Endothelial cell (in vitro differentiated cells): ENCODE data around the gene SPAG17. TPM values are rescaled to one million over a fixed set of nuclear protein-coding genes. Genes with fewer than 3 reads are reported as not detected.

Experiments
- DNase-seq: peaks from one replicate; pipeline ENCODE4 v3.0.0; 2021; ENCODE audit warnings: low spot score
- H3K27ac Mint-ChIP-seq: one replicate; pipeline ENCODE4 v1.8.0; 2021; ENCODE audit warnings: mixed read lengths, inconsistent platforms; ENCODE audit not compliant: unreplicated experiment
- H3K27me3 Mint-ChIP-seq: one replicate; pipeline ENCODE4 v1.8.0; 2021; ENCODE audit warnings: mild to moderate bottlenecking, moderate library complexity, mixed read lengths, inconsistent platforms; ENCODE audit not compliant: unreplicated experiment
- H3K36me3 Mint-ChIP-seq: one replicate; pipeline ENCODE4 v1.8.0; 2021; ENCODE audit warnings: mild to moderate bottlenecking, low read depth, mixed read lengths, inconsistent platforms; ENCODE audit not compliant: unreplicated experiment
- H3K4me1 Mint-ChIP-seq: one replicate; pipeline ENCODE4 v1.8.0; 2021; ENCODE audit warnings: mild to moderate bottlenecking, mixed read lengths, inconsistent platforms; ENCODE audit not compliant: unreplicated experiment
- H3K4me3 Mint-ChIP-seq: one replicate; pipeline ENCODE4 v1.8.0; 2021; ENCODE audit warnings: mild to moderate bottlenecking, mixed read lengths, inconsistent platforms; ENCODE audit not compliant: unreplicated experiment
- H3K9me3 Mint-ChIP-seq: one replicate; pipeline ENCODE4 v1.8.0; 2021; ENCODE audit warnings: mixed read lengths, inconsistent platforms; ENCODE audit not compliant: unreplicated experiment
- CTCF ChIP-seq: fragments of 200-600 bp; sonication (generic); IDR thresholded peaks from one replicate; pipeline ENCODE4 v1.5.0; 2021; ENCODE audit warnings: antibody characterized with exemption; ENCODE audit not compliant: unreplicated experiment
- total RNA-seq: library from RNA; stranded (reverse); fragmentation: NEBNext Ultra II Directional; extraction: Animal tissue kit (Norgen Biotek cat#: 25700); gene quantifications from one replicate; pipeline ENCODE4 v1.2.1, GENCODE V29; 2021; ENCODE audit not compliant: unreplicated experiment

SPAG17 gene
- total RNA-seq, 1 donor from 2014 or later: 9.5 TPM

GRCh38 chr1:118158924-118159323 lies 26.1 kb downstream of the SPAG17 start:
- TF ChIP-seq CTCF: no peak
- Mint-ChIP-seq H3K4me1 (peaks cover 12% of the 10 kb centered on the region), H3K36me3 (no peaks in the 10 kb centered on the region), H3K27ac (no peak overlapping the region), H3K4me3 (no peak overlapping the region), H3K27me3 (peaks cover 1% of the 10 kb centered on the region), H3K9me3 (no peaks in the 10 kb centered on the region)
- DNase-seq: no peak

GRCh38 chr1:118157506-118157905 lies 27.5 kb downstream of the SPAG17 start:
- Mint-ChIP-seq H3K4me1 (peaks cover 13% of the 10 kb centered on the region), H3K4me3 (no peak overlapping the region), H3K27me3 (peaks cover 1% of the 10 kb centered on the region), H3K9me3 (no peaks in the 10 kb centered on the region), H3K36me3 (no peaks in the 10 kb centered on the region), H3K27ac (no peak overlapping the region)
- DNase-seq: no peak
- TF ChIP-seq CTCF: no peak

- no peak for TF ChIP-seq CTCF
- no peak overlapping the region for H3K4me3 Mint-ChIP-seq
- no peak overlapping the region for H3K27ac Mint-ChIP-seq
- DNase-seq: no peak
- no peaks in the 10 kb centered on the region for H3K27me3 Mint-ChIP-seq
- H3K4me1 Mint-ChIP-seq: peaks cover 6% of the 10 kb centered on the region
- H3K36me3 Mint-ChIP-seq: no peaks in the 10 kb centered on the region
- no peaks in the 10 kb centered on the region for H3K9me3 Mint-ChIP-seq
Observed at GRCh38 chr1:118155106-118155505, 29.9 kb downstream of the SPAG17 start.

GRCh38 chr1:118154220-118154619 lies 30.8 kb downstream of the SPAG17 start:
- Mint-ChIP-seq H3K4me1 (peaks cover 6% of the 10 kb centered on the region), H3K36me3 (no peaks in the 10 kb centered on the region), H3K27ac (no peak overlapping the region)

More at GRCh38 chr1:118154220-118154619, 30.8 kb downstream of the SPAG17 start:
- Mint-ChIP-seq H3K9me3 (no peaks in the 10 kb centered on the region), H3K4me3 (no peak overlapping the region), H3K27me3 (no peaks in the 10 kb centered on the region)
- TF ChIP-seq CTCF: no peak
- no peak for DNase-seq
